ENCODE data around the gene FTCD.
"Not testable (repeated sequence)": the region's sequence is repeated elsewhere in the genome, so short reads cannot be mapped to it uniquely, and the experiment has no call there.

Gene FTCD

GRCh38 chr21:46171996-46172862 is 16.9 kb upstream of the FTCD start:
- no peak for DNase-seq (ENCODE audit: low read depth in 3 of 3)

- no peak for DNase-seq (ENCODE audit: low read depth in 3 of 3)
These were observed 16.2 kb upstream of the FTCD start for GRCh38 chr21:46171585-46171984.

- not testable (repeated sequence) for DNase-seq (ENCODE audit: low read depth in 3 of 3)
These were observed 15.2 kb upstream of the FTCD start for GRCh38 chr21:46170436-46171193.

DNA sequence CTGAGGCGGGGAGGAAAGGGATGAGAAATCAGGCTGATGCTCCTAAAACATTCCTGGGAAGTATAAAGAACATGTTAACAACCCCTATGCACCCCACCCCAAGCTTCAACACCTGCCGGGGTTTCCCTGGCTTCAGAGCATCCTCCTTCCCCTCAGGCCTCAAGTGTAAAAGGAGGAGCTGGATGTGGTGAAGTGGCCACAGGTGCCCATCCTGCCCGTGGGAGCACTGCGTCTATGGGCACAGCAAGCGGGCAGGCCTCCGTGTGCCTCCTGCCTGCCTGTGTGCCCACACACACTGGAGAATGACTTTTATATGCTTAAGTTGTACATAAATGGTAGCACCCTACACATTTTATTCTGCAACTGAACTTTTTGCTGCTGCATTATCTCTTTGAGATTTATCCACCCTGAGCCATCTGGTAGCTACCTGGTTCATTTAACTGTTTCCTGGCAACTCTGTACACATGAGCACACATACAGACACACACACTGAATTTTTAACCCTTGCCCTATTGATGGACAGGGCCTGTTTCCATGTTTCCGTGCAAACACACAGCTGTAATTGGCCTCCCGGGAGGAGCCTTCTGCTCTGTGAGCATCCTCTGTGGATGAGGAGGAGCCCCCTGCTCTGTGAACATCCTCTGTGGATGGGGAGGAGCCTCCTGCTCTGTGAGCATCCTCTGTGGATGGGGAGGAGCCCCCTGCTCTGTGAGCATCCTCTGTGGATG is 13.4 kb upstream of the FTCD start:
- DNase-seq (ENCODE audit: low read depth in 3 of 3): no peak

GRCh38 chr21:46168238-46168637 is 12.9 kb upstream of the FTCD start:
- no peak for DNase-seq (ENCODE audit: low read depth in 3 of 3)

DNA sequence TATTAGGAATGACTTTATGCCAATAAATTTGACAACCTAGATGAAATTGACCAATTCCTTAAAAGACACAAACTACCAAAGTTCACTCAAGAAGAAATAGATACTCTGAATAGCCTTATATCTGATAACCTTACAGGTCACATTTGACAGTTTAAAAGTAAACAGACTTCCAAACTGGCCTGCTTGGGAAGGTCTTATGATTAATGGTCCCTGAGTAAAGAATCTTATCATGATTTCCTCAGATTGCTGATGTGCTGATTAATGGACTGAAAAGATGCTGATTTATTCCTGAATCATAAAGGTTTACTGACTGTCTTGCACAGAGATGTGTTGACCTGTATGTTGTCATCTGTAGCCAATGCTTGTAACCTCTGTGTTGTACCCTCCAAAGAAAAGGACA is 9.7 kb upstream of the FTCD start:
- DNase-seq (ENCODE audit: low read depth in 3 of 3): no peak

DNA sequence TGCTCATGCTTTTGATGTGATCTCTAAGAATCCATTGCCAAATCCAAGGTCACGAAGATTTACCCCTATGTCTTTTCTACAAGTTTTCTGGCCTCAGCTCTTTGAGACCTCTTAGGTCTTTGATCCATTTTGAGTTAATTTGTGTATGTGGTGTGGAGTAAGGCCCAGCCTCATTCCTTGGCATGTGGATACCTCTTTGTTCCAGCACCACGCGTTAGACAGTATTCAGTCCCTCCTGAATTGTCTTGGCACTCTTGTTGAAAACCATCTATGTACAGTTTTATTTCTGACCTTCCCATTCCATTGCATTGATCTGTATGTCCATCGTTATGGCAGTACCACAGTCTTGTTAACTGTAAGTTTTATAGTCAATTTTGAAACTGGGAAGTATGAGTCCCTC is 8.0 kb upstream of the FTCD start:
- DNase-seq (ENCODE audit: low read depth in 3 of 3): no peak

GRCh38 chr21:46161633-46162592 is 6.5 kb upstream of the FTCD start:
- no peak for DNase-seq (ENCODE audit: low read depth in 3 of 3)

DNA sequence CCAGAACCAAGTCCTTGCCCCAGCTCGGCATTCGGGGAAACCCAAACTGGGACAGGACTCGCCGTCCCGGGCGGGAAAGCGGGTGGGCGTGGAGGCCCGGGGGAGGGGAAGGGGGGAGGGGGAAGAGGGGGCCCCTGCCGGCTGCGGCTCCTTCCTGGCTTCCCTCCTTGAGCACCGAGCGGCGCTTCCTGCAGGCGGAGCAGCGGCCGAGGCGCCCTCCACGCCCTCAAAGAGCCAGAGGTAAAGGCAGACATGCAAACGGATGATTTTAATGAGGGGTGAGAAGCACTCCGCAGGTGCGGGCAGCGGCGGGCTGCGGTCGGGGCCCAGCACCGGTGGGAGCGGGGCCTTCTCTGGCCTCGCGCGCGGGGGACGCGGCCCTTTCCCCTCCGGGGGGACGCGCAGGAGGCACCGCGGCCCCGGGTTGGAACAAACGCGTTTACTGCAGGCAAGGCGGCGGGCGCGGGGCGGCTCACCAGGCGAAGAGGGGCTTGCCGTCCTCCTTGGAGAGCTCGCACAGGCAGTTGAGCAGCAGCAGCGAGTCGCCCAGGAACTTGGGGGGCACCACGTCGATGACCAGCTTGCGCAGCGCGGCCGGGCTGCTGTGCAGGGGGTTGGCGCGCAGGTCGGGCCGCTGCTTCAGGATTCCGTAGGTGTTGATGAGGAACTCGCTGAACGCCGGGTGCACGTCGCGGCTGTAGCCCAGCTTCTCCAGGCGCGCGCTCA is 5.7 kb upstream of the FTCD start:
- no peak for DNase-seq (ENCODE audit: low read depth in 3 of 3)

DNA sequence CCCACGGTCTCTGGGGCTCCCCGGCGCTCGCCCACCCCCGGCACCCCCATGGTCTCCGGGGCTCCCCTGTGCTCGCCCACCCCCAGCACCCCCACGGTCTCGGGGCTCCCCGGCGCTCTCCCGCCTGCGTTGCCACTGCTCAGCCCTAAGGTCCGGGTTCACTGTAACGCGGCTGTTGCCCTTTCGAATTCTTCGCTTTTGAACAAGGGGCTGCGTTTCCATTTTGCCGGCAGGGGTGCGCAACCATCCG is 5.2 kb upstream of the FTCD start:
- no peak for DNase-seq (ENCODE audit: low read depth in 3 of 3)

GRCh38 chr21:46159841-46160656 is 4.7 kb upstream of the FTCD start:
- no peak for DNase-seq (ENCODE audit: low read depth in 3 of 3)

- no peak for DNase-seq (ENCODE audit: low read depth in 3 of 3)
These were observed 4.0 kb upstream of the FTCD start for GRCh38 chr21:46159390-46159789.

DNA sequence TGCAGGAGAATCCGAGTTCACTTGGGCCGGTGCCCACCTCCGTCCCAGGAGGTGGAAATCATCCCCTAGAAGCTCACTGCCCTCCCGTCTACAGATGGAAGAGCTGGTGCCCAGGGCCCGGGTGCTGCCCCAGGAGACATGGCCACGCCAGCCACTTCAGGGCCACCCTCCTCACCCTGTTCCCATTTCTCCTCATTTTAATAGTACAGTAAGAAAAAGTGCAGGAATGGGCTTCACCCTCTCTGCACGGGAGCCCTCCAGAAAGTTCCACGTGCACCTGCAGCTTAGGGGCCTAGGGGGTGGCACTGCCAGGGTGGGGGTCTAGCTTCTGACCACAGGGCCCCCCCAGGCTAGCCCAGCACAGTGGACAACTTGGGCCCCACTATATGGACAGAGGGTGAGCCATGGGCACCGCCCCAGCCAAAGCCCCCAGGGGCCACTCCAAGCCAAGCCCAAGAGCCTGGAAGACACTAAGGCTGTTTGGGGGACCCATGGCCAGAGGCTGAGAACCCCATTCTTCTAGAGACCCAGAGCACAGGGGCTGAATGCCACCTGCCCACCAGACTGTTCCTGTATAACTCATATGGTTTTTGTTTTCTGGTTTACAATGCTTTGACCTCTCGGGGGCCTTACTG is 3.4 kb upstream of the FTCD start:
- DNase-seq (ENCODE audit: low read depth in 3 of 3): no peak

- DNase-seq (ENCODE audit: low read depth in 3 of 3): no peak
These were observed 2.6 kb upstream of the FTCD start for GRCh38 chr21:46157987-46158451.

DNA sequence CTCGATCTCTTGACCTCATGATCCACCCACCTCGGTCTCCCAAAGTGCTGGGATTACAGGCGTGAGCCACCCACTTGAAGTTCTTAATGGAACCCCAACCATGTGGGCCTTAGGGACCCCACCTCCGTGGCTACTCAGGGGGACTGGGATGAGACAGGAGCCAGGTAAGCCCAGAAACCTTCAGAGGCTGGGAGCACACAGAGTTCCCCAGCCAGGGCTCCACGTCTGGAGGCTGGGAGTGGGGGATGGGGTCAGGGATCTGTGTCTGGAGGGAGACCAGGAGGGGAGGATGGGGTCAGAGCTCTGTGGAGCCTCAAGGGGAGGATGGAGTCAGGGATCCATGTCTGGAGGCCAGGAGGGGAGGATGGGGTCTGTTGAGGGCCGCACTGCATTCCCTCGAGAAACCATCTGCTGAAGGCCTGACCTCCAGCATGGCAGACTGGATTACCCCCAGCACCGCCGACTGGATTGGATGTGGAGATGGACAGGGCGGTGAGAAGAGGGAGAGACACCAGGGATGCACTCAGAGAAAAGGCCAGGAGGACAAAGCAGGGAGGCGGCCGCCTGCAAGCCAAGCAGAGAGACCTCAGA is 2.1 kb upstream of the FTCD start:
- no peak for DNase-seq (ENCODE audit: low read depth in 3 of 3)

DNA sequence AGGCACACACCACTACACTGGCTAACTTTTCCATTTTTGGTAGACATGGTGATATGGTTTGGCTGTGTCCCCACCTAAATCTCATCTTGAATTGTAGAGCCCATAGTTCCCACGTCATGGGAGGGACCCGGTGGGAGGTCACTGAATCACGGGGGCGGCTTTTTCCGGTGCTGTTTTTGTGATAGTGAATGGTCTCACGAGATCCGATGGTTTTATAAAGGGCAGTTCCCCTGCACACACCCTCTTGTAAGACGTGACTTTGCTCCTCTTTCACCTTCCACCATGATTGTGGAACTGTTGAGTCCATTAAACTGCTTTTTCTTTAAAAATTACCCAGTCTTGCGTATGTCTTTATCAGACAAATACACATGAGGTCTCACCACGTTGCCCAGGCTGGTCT is 1.3 kb upstream of the FTCD start:
- no peak for DNase-seq (ENCODE audit: low read depth in 3 of 3)

GRCh38 chr21:46156378-46156645 is 933 bp upstream of the FTCD start:
- DNase-seq (ENCODE audit: low read depth in 3 of 3): no peak

- DNase-seq (ENCODE audit: low read depth in 3 of 3): no peak
These were observed 345 bp downstream of the FTCD start for GRCh38 chr21:46154955-46155513.

Data from stimulated activated CD4-positive, alpha-beta T cell treated with anti-CD3 and anti-CD28 coated beads, TNF-alpha, amount 100 ng/mL, for 4 hours (primary cell).